ENCODE data around the gene CMPK2.

CMPK2 gene

DNA sequence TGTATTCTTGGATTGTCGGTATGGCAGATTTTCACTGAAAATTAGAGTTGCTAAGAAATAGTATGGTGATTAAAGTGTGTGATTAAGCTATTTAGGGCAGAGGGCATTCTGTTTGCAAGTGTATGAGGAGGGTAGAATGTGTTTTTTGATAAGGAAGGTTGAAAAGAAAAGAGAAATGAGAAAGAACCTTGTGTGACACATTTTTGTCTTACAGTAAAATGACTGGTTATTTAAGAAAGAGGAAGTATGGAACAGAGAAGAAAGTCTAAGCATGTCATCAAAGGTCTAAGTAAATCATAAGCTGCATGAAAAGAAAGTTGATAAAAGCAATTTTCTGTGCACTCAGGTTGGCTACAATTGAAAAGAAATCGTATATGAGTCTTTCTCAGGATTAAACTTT lies 6.7 kb upstream of the CMPK2 start:
- TF ChIP-seq GLIS3 (CRISPR knock-in tag; IDR thresholded peaks at IDR 0.05) (no peak), ZNF8 (CRISPR knock-in tag; IDR thresholded peaks at IDR 0.05) (no peak), ZNF565 (CRISPR knock-in tag; conservative IDR thresholded peaks at IDR 0.05; ENCODE audit: low read depth) (no peak), ZNF70 (CRISPR knock-in tag; IDR thresholded peaks at IDR 0.05) (no peak), ESRRG (CRISPR knock-in tag; IDR thresholded peaks at IDR 0.05) (no peak), ZFP30 (CRISPR knock-in tag; IDR thresholded peaks at IDR 0.05) (no peak)
- TF ChIP-seq, protein P1, sequence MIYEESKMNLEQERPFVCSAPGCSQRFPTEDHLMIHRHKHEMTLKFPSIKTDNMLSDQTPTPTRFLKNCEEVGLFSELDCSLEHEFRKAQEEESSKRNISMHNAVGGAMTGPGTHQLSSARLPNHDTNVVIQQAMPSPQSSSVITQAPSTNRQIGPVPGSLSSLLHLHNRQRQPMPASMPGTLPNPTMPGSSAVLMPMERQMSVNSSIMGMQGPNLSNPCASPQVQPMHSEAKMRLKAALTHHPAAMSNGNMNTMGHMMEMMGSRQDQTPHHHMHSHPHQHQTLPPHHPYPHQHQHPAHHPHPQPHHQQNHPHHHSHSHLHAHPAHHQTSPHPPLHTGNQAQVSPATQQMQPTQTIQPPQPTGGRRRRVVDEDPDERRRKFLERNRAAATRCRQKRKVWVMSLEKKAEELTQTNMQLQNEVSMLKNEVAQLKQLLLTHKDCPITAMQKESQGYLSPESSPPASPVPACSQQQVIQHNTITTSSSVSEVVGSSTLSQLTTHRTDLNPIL (CRISPR knock-in tag; IDR thresholded peaks at IDR 0.05; ENCODE audit: low read depth): no peak
- TF ChIP-seq, protein P2, sequence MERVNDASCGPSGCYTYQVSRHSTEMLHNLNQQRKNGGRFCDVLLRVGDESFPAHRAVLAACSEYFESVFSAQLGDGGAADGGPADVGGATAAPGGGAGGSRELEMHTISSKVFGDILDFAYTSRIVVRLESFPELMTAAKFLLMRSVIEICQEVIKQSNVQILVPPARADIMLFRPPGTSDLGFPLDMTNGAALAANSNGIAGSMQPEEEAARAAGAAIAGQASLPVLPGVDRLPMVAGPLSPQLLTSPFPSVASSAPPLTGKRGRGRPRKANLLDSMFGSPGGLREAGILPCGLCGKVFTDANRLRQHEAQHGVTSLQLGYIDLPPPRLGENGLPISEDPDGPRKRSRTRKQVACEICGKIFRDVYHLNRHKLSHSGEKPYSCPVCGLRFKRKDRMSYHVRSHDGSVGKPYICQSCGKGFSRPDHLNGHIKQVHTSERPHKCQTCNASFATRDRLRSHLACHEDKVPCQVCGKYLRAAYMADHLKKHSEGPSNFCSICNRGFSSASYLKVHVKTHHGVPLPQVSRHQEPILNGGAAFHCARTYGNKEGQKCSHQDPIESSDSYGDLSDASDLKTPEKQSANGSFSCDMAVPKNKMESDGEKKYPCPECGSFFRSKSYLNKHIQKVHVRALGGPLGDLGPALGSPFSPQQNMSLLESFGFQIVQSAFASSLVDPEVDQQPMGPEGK (CRISPR knock-in tag; IDR thresholded peaks at IDR 0.05; ENCODE audit: borderline replicate concordance): no peak
- TF ChIP-seq, protein P3, sequence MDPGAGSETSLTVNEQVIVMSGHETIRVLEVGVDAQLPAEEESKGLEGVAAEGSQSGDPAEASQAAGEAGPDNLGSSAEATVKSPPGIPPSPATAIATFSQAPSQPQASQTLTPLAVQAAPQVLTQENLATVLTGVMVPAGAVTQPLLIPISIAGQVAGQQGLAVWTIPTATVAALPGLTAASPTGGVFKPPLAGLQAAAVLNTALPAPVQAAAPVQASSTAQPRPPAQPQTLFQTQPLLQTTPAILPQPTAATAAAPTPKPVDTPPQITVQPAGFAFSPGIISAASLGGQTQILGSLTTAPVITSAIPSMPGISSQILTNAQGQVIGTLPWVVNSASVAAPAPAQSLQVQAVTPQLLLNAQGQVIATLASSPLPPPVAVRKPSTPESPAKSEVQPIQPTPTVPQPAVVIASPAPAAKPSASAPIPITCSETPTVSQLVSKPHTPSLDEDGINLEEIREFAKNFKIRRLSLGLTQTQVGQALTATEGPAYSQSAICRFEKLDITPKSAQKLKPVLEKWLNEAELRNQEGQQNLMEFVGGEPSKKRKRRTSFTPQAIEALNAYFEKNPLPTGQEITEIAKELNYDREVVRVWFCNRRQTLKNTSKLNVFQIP (CRISPR knock-in tag; IDR thresholded peaks at IDR 0.05; ENCODE audit: borderline replicate concordance, low read depth): no peak
- TF ChIP-seq, protein P4, sequence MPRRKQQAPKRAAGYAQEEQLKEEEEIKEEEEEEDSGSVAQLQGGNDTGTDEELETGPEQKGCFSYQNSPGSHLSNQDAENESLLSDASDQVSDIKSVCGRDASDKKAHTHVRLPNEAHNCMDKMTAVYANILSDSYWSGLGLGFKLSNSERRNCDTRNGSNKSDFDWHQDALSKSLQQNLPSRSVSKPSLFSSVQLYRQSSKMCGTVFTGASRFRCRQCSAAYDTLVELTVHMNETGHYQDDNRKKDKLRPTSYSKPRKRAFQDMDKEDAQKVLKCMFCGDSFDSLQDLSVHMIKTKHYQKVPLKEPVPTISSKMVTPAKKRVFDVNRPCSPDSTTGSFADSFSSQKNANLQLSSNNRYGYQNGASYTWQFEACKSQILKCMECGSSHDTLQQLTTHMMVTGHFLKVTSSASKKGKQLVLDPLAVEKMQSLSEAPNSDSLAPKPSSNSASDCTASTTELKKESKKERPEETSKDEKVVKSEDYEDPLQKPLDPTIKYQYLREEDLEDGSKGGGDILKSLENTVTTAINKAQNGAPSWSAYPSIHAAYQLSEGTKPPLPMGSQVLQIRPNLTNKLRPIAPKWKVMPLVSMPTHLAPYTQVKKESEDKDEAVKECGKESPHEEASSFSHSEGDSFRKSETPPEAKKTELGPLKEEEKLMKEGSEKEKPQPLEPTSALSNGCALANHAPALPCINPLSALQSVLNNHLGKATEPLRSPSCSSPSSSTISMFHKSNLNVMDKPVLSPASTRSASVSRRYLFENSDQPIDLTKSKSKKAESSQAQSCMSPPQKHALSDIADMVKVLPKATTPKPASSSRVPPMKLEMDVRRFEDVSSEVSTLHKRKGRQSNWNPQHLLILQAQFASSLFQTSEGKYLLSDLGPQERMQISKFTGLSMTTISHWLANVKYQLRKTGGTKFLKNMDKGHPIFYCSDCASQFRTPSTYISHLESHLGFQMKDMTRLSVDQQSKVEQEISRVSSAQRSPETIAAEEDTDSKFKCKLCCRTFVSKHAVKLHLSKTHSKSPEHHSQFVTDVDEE (CRISPR knock-in tag; IDR thresholded peaks at IDR 0.05): no peak
- ATAC-seq: no peak

DNA sequence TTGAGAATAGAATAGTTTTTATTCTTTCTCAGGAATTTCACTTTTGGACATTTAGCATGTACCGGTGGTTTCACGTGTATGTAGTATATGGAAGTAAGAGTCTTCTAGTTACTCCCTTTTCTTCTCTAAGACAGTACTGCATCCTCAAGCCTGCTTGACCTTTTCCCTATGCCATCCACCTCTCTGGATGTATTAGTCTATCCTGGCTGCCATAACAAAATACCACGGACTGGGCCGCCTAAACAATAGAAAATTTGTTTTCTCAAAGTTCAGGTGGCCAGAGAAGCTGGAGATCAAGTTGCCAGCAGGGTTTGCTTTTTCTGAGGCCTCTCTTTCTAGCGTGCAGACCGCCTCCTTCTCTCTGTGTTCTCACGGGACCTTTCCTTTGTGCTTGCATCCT lies 1.3 kb upstream of the CMPK2 start:
- no peak for ATAC-seq
- no peak for TF ChIP-seq ARNTL (CRISPR knock-in tag; IDR thresholded peaks at IDR 0.05; ENCODE audit: borderline replicate concordance, low read depth)
- TF ChIP-seq, protein P3 (CRISPR knock-in tag; IDR thresholded peaks at IDR 0.05; ENCODE audit: borderline replicate concordance, low read depth): no peak
- TF ChIP-seq, protein P1 (CRISPR knock-in tag; IDR thresholded peaks at IDR 0.05; ENCODE audit: low read depth): no peak
- no peak for TF ChIP-seq SNAI2 (CRISPR knock-in tag; IDR thresholded peaks at IDR 0.05)
- TF ChIP-seq OSR1 (CRISPR knock-in tag; IDR thresholded peaks at IDR 0.05): no peak

DNA sequence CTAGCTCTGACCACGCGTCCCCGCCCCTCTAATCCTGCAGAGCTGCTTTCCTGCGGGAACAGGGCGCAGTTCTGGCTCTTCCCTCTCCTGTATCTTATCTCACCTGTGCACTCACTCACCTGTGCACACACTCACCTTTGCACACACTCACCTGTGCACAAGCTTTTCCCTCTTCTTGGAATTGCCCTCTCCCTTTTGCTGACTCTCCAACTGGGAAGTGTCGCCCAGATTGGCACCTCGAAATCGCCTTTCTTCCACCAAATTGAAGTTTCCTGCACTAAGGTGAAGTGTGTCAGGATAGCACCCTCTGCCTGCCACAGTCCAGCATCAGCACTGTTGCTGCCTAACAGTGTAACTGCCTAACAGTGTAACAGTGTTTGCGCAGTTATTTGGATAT lies 566 bp upstream of the CMPK2 start:
- ATAC-seq: peak; percentile 88
- TF ChIP-seq ZFP3 (CRISPR knock-in tag; IDR thresholded peaks at IDR 0.05) (no peak), ZNF70 (CRISPR knock-in tag; IDR thresholded peaks at IDR 0.05) (no peak), PPARA (CRISPR knock-in tag; IDR thresholded peaks at IDR 0.05; ENCODE audit: borderline replicate concordance) (no peak), ZNF8 (CRISPR knock-in tag; IDR thresholded peaks at IDR 0.05) (no peak), ARNTL (CRISPR knock-in tag; IDR thresholded peaks at IDR 0.05; ENCODE audit: borderline replicate concordance, low read depth) (no peak), GLIS3 (CRISPR knock-in tag; IDR thresholded peaks at IDR 0.05) (no peak), TOX (CRISPR knock-in tag; IDR thresholded peaks at IDR 0.05; ENCODE audit: borderline replicate concordance) (no peak), RARB (CRISPR knock-in tag; IDR thresholded peaks at IDR 0.05) (no peak), BACH2 (CRISPR knock-in tag; IDR thresholded peaks at IDR 0.05; ENCODE audit: borderline replicate concordance) (no peak), ZNF565 (CRISPR knock-in tag; conservative IDR thresholded peaks at IDR 0.05; ENCODE audit: low read depth) (no peak), ZFP30 (CRISPR knock-in tag; IDR thresholded peaks at IDR 0.05) (no peak)
- TF ChIP-seq, protein P3 (CRISPR knock-in tag; IDR thresholded peaks at IDR 0.05; ENCODE audit: borderline replicate concordance, low read depth): no peak
- TF ChIP-seq, protein P1 (CRISPR knock-in tag; IDR thresholded peaks at IDR 0.05; ENCODE audit: low read depth): no peak
- TF ChIP-seq, protein P2 (CRISPR knock-in tag; IDR thresholded peaks at IDR 0.05; ENCODE audit: borderline replicate concordance): no peak
